NCI-H2171 treated with DMSO at 0.1 percent for 48 hours (cell line): ENCODE data around the gene FAN1.

Source experiments
- DNase-seq: peaks from one replicate; lab custom pipeline; 2025; lab: John Stamatoyannopoulos, UW

Gene FAN1

GRCh38 chr15:30921106-30921505 is 17.4 kb downstream of the FAN1 start:
- no peak for DNase-seq

GRCh38 chr15:30921781-30922479 is 18.2 kb downstream of the FAN1 start:
- DNase-seq, result no peak

- DNase-seq, result no peak
Observed at GRCh38 chr15:30922480-30923311, 19.0 kb downstream of the FAN1 start.

- no peak for DNase-seq
Observed at GRCh38 chr15:30923429-30923828, 19.7 kb downstream of the FAN1 start.

GRCh38 chr15:30924353-30924752 is 20.6 kb downstream of the FAN1 start:
- DNase-seq, result no peak

DNA sequence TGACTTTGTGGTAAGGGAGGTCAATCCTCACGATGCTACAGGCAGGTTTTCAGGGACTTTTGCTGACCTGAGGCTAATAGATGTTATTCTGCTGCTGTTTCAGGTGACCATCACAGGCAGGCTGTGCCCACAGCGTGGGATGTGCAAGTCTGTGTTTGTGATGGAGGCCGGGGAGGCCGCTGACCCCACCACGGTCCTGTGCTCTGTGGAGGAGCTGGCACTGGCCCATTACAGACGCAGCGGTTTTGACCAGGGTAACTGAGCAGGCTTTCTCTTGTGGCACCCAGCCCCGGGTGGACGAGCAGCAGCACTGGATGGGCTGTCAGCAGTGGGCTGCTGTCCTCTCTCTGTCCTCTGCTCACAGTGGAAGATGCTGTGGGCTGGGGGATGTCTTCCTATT is 22.0 kb downstream of the FAN1 start:
- DNase-seq, result no peak

DNA sequence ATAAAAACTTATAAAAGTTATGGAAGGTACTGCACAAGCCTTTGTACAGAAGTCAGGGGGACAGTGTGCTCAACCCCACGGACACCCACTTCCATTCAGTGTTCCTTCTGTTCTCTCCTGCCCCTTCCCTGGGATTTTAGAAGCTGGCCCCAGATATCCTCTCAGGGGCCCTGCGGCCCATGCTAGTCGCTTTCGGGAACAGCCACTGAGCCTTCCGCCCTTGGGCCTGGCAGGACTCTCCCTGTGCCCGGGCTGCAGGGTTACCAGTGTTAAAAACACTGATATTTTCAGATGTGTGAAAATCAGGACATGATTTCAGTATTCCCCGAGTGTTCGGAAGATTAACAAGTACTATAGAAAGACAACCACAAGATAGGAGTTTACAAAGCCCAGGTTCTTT is 22.4 kb downstream of the FAN1 start:
- no peak for DNase-seq

DNA sequence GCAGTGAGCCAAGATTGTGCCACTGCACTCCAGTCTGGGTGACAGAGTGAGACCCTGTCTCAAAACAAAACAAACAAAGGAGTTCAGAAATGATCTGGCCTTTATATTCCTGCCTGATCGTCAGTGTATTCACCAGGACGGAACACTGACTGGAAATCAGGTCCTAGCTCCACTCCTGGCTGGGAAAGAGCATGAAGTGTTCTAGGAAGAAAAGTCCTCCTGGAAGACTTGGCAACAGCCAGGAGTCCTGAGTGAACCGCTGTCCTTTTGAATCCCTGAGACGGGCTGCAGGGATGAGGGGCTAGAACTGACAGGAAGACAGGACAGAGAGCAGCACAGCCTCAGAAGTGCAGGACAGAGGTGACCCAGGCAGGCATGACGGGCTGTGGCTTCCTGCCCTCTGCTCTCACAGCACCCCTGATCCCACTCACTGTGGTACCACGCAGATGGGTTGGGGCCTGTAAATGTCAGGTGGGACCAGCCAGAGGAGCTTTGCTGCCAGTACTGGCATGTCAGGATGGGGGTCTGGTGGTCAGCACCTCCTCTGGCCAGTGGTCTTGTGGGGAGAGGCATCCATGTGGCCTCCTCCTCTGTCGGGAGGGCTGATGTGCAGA is 23.5 kb downstream of the FAN1 start:
- no peak for DNase-seq

- DNase-seq, result no peak
Observed at GRCh38 chr15:30928076-30928475, 24.4 kb downstream of the FAN1 start.

DNA sequence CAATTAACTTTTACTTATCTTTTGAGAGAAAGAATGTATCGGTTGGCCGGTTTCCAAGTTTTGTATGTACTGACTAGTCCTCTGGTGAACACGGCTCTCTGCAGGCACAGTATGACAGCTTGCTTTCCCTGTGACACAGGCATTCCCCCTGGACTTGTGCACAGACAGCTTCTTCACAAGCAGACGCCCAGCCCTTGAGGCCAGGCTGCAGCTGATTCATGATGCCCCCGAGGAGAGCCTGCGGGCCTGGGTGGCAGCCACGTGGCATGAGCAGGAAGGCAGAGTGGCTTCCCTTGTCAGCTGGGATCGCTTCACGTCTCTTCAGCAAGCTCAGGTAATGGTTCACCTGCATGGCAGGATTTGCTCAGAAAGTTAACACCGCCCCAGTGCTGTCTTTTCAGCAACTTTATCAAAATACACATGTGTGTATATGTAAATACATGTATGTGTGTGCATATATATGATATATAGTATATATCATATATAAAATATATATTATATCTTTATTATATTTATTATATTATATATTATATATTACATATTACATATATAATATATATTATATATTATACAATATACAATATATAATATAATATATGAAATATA is 25.5 kb downstream of the FAN1 start:
- DNase-seq, result peak; percentile 96

DNA sequence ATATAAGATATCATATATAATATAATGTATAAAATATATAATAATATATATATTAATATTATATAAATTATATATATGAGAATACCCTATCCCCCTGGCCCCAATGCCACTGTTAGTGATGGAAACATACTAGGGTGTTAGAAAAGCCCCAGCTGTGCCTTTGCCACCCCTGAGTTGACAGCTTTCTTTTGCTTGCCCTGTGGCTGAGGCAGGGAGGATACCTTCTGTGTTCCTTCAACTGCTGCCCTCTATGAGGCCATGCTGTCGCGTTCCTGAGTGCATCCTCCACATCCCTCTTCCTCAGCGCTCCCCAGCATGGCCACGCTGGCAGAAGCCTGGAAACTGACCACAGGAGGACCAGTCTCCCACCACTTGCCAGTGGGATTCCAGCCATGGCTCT is 26.3 kb downstream of the FAN1 start:
- DNase-seq, result no peak

DNA sequence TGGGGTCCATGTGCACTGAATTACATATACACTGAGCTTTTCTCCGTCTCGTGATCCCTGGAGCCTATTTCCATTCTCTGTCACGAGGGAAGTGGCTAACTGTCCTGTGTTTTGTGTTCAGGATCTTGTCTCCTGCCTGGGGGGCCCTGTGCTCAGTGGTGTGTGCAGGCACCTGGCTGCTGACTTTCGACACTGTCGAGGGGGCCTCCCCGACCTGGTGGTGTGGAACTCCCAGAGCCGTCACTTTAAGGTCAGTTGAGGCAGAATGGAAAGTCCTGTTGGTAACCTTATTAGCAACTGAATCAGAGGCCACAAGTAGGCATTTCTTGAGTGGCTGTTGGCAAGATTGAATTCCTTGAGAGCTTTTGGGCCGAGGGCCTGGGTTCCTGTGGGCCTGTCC is 26.7 kb downstream of the FAN1 start:
- DNase-seq, result no peak

GRCh38 chr15:30933293-30933692 is 29.6 kb downstream of the FAN1 start:
- no peak for DNase-seq

DNA sequence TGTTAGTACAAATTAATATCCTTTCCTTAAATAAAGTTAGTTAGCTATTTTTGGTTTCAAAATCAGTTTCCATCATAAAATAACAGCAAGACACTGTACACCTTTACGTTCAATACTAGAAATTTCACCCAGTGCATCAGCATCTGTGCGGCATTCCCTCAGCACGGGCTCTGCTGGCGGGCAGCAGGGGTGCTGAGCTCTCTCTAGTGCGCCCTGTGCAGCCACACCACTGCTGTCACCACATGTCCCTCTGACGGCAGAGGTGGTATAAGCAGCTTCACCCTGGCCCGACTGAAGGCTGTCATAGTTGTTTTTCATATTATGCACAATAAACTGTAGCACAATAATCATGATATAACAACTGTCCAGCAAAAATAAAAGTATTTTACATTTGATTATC is 35.4 kb downstream of the FAN1 start:
- DNase-seq, result no peak

DNA sequence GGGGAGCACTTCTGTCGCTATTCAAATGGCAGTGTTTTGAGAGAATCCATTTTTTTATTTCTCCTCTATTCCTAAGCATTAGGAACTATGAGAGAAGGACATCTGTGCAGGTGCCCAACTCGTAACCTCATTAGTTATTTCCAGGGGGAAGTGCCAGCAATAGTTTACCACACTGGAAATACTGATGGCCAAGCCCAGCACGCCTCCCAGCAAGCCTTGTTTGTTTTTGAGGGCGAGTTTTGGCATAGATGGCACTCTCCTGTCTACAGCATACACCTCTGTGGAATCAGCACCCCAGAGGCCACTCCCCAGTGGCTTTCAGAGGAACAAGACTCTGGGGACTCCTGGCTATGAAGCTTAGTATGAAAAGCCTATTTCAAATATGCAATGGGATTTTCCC is 36.6 kb downstream of the FAN1 start:
- no peak for DNase-seq

GRCh38 chr15:30941520-30941919 is 37.8 kb downstream of the FAN1 start:
- DNase-seq, result no peak

DNA sequence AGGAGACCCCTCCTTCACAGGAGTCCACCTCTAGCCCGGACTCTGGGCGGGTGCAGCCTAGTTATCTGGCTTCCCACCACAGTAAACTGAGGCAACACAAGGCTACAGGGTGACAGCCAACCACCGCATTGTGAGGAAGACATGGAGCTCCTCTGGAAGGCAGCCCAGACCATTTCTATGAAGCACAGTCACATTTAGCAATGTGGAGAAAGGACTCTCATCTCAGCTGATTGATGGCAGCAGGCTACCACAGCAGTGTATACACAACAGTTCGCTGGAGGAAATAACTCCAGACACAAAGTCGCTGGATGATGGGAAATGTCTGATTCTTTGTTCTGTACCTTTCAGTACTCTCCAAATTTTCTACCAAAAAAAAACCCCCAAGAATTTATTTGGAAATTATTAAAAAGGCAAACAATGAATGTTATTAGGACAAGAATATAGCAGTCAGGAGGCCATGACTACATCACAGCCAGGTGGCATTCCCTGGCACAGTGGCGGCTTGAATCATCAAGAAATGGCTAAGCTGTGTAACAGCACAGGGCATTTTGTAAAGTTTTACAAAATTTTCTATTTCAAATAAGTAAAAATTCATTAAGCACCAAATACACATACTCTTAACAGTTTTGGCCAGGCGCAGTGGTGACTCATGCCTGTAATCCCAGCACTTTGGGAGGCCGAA is 40.1 kb downstream of the FAN1 start:
- no peak for DNase-seq

GRCh38 chr15:30953183-30953582 is 49.5 kb downstream of the FAN1 start:
- no peak for DNase-seq

DNA sequence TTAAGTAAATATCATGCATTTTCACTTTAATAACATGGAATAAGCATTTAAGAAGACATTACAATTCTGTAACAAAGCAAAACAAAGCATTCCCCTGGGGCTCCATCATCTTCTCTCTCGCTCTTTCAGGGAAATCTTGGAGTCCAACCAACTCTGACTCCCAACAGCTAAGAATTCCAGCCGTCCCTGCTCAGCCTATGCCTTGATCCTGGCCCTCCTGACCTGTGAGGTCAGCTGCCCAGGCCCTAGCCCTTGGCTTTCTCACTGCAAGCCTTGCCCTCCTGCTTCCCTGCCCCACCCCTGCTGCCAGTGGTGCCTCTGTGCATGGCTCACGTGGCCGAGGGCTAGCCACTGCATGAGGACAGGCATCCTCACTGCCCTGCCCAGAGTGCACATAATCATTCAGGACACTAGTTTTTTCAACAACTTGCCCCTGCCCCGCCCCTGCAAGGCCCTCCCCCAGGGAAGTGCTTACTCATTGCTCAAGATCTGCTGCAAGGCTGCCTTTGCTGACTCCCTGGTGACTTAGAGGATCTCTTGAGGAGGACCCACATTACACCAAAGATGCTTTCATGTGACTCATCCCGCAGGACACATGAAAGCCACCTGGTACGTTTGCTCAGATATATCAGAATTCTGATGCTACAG is 50.1 kb downstream of the FAN1 start:
- peak; percentile 17 for DNase-seq

GRCh38 chr15:30954674-30955073 is 51.0 kb downstream of the FAN1 start:
- DNase-seq, result no peak

DNA sequence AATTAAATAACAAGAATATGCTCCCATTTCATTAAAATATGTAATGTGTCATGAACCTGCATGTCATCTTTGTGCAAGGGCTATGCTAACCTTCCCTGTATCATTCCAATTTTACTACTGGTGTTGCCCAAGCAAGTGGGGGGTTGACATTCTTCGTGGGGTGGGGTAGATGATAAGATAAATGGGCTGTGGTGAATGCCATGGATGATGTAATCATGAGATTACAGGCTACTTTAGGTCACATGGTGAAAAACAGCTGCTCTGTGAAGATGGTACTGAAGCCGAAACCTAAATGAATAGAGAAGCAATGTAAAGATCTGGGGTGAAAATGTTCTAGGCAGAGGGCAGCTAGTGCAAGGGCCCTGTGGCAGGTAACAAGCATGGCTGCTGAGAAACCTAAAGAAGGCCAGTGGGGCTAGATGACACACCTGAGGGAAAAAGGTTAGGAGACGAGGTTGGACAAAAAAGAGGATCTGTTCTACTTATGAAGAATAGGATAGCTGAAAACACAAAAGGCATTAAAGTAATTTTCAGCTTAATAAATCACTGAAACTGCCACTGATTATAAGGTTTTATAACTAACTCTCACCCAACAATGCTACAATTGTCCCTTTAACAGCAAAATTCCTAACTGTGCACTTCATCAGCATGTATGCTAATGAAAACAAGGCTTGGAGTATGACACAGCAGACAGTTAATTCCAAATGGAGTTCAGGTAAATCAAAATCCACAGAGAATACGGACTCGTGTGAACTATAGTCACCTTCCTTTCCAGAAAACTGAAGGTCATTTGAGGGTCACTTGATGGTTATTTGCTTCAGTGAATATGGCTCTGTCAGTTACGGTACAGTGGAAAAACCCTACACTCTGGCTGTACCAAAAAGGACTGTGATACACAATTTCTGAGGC is 52.8 kb downstream of the FAN1 start:
- no peak for DNase-seq
